ENCODE data around the gene SNAI3. TPM values are rescaled to one million over a fixed set of nuclear protein-coding genes. Genes with fewer than 3 reads are reported as not detected.

Gene SNAI3
- total RNA-seq, 1 experiment from 2014 or later: 2.2 TPM

DNA sequence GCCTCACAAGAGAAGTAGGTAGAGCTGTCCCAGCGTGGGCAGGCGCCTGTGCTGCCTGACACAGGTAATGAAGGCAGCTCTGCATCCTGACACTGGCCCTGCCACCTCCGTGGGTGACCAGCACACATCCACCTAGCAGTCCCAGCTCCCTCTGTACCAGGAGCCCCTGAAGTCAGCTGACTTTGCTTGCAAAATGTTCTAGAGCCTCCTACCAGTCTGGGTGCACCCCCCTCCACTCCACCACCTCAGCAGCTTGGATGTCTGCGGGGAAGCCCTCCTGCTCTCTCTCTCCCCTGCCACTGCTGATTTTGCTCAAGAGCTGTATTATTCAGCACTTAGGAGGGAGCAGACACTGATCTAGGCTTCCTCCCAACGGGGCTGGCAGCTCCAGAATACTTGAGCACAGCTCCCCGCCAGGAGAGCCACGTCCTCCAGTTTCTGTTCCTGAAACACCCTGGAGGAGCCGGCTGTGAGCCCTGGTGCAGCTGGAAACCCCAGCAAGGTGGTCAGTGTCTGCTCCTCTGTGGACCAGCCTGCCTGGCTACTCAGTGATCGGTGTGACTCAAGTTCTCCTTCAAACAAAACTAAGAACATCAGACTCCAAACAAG, 18.9 kb upstream of the SNAI3 start:
- TSS peak; percentile 64 for BruUV-seq (replicated peaks)
- DNase-seq (ENCODE audit: low read depth, low spot score): no peak
- ChIA-PET POLR2A (no interaction called here), RAD21 (ENCODE audit: low non-redundant PET in 1 of 2, low total read pairs in 2 of 2, uncharacterized antibody in 2 of 2, unreplicated experiment in 2 of 2) (interaction anchor here in 1 of 2 experiments (0.5 kb wide), 1 partner anchor 44 kb away, joined by 4 read pairs; no protein-coding TSS in a partner anchor), CTCF (interaction anchor here (0.6 to 1.1 kb wide), 3 partner anchors 25 to 594 kb away, joined by 3 to 5 read pairs (median 3); no protein-coding TSS in a partner anchor)
- intact Hi-C loops (cut with micrococcal nuclease): no loop called here
- H3K9ac ChIP-seq (ENCODE audit: low read length): peak overlapping the region; percentile 76
- TF ChIP-seq RAD21 (IDR thresholded peaks at IDR 0.05; ENCODE audit: low read depth) (no peak), EZH2phosphoT487 (IDR thresholded peaks at IDR 0.05; ENCODE audit: borderline replicate concordance) (no peak), POLR2A (IDR thresholded peaks at IDR 0.05; ENCODE audit: borderline replicate concordance, extremely low read depth, insufficient read depth, insufficient read length) (no peak), CEBPB (IDR thresholded peaks at IDR 0.05; ENCODE audit: low read depth) (no peak), EZH2 (IDR thresholded peaks at IDR 0.05) (no peak), ZNF274 (IDR thresholded peaks at IDR 0.05; ENCODE audit: low read depth, low read length) (no peak), YY1 (IDR thresholded peaks at IDR 0.05; ENCODE audit: extremely low read depth, insufficient replicate concordance, low read depth, low read length) (no peak), CBX3 (IDR thresholded peaks at IDR 0.05; ENCODE audit: low read depth) (no peak), SP1 (IDR thresholded peaks at IDR 0.05; ENCODE audit: low read depth) (no peak)
- TF ChIP-seq, protein P1, sequence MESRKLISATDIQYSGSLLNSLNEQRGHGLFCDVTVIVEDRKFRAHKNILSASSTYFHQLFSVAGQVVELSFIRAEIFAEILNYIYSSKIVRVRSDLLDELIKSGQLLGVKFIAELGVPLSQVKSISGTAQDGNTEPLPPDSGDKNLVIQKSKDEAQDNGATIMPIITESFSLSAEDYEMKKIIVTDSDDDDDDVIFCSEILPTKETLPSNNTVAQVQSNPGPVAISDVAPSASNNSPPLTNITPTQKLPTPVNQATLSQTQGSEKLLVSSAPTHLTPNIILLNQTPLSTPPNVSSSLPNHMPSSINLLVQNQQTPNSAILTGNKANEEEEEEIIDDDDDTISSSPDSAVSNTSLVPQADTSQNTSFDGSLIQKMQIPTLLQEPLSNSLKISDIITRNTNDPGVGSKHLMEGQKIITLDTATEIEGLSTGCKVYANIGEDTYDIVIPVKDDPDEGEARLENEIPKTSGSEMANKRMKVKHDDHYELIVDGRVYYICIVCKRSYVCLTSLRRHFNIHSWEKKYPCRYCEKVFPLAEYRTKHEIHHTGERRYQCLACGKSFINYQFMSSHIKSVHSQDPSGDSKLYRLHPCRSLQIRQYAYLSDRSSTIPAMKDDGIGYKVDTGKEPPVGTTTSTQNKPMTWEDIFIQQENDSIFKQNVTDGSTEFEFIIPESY (IDR thresholded peaks at IDR 0.05; ENCODE audit: extremely low read depth, insufficient replicate concordance, low read length): no peak
- TF ChIP-seq, protein P2, sequence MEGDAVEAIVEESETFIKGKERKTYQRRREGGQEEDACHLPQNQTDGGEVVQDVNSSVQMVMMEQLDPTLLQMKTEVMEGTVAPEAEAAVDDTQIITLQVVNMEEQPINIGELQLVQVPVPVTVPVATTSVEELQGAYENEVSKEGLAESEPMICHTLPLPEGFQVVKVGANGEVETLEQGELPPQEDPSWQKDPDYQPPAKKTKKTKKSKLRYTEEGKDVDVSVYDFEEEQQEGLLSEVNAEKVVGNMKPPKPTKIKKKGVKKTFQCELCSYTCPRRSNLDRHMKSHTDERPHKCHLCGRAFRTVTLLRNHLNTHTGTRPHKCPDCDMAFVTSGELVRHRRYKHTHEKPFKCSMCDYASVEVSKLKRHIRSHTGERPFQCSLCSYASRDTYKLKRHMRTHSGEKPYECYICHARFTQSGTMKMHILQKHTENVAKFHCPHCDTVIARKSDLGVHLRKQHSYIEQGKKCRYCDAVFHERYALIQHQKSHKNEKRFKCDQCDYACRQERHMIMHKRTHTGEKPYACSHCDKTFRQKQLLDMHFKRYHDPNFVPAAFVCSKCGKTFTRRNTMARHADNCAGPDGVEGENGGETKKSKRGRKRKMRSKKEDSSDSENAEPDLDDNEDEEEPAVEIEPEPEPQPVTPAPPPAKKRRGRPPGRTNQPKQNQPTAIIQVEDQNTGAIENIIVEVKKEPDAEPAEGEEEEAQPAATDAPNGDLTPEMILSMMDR (IDR thresholded peaks at IDR 0.05 in 2 of 3, conservative IDR thresholded peaks at IDR 0.05 in 1 of 3; ENCODE audit: borderline replicate concordance in 1 of 3, insufficient read depth in 1 of 3, low read depth in 2 of 3, low read length in 2 of 3): no peak
- TF ChIP-seq, protein P3, sequence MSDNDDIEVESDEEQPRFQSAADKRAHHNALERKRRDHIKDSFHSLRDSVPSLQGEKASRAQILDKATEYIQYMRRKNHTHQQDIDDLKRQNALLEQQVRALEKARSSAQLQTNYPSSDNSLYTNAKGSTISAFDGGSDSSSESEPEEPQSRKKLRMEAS (IDR thresholded peaks at IDR 0.05): no peak
- no peaks in the 10 kb centered on the region for H3K9me2 ChIP-seq (ENCODE audit: insufficient read depth)
- no peaks in the 10 kb centered on the region for H4K20me1 ChIP-seq (ENCODE audit: insufficient read depth)
- H3K36me3 ChIP-seq (ENCODE audit: control insufficient read depth in 1 of 2, insufficient read depth in 2 of 2, low read length in 2 of 2): 0 out of 4 replicates have a peak, but pooled peaks cover 3 to 5% of the 10 kb centered on the region in 2 experiments
- H3K79me2 ChIP-seq (ENCODE audit: insufficient read depth, low read length): peaks cover 47% of the 10 kb centered on the region
- peak overlapping the region; percentile 73 for H3K27ac ChIP-seq (ENCODE audit: low read depth, low read length)
- H3K9me3 ChIP-seq (ENCODE audit: control insufficient read depth in 1 of 2, insufficient read depth in 1 of 2, low read depth in 1 of 2, low read length in 2 of 2): no peaks in the 10 kb centered on the region
- no peak overlapping the region for H2AFZ ChIP-seq (ENCODE audit: low read depth, low read length, poor library complexity, severe bottlenecking)
- H3K27me3 ChIP-seq (ENCODE audit: insufficient read depth, low read length): no peaks in the 10 kb centered on the region
- peaks cover 17 to 19% of the 10 kb centered on the region in 2 experiments for H3K4me1 ChIP-seq (ENCODE audit: control insufficient read depth in 1 of 2, insufficient read depth in 2 of 2, low read length in 2 of 2)
- no peak for ATAC-seq
- H3K4me2 ChIP-seq (ENCODE audit: low read length): peak overlapping the region; percentile 84
- peak overlapping the region; percentile 85 to 100 for H3K4me3 ChIP-seq (replicated peaks in 1 of 2; ENCODE audit: low read depth in 1 of 2, low read length in 2 of 2)
